Astrocyte of the spinal cord (primary cell): ENCODE data around the gene MYLK4.

ENCODE experiments used
- DNase-seq: peaks from one replicate; pipeline ENCODE4 v3.0.0; 2011; ENCODE audit warnings: low read depth, low spot score
- H3K4me3 ChIP-seq: 2 replicates; pipeline ENCODE4 v1.5.1; 2011; ENCODE audit warnings: low read depth, mild to moderate bottlenecking, low read length, moderate library complexity
- CTCF ChIP-seq: IDR thresholded peaks from 2 replicates; pipeline ENCODE4 v1.5.1; 2012; ENCODE audit warnings: low read depth, mild to moderate bottlenecking, low read length, inconsistent platforms
- in situ Hi-C: cut with HindIII; loops from 2 replicates; pipeline ENCODE4 v1.10.0; 2017; ENCODE audit warnings: low sequenced_read_pairs

The MYLK4 gene

GRCh38 chr6:2634139-2634964, 116.4 kb downstream of the MYLK4 start:
- peak overlapping the region; percentile 10 for H3K4me3 ChIP-seq
- DNase-seq: peak; percentile 93
- in situ Hi-C loops: no loop called here
- peak; percentile 96 for TF ChIP-seq CTCF

GRCh38 chr6:2633736-2634135, 117.0 kb downstream of the MYLK4 start:
- no peak for DNase-seq
- no peak for TF ChIP-seq CTCF
- H3K4me3 ChIP-seq: no peak overlapping the region
- in situ Hi-C loops: no loop called here

- in situ Hi-C loops: no loop called here
- TF ChIP-seq CTCF: no peak
- peak; percentile 61 for DNase-seq
- H3K4me3 ChIP-seq: no peak overlapping the region
Observed at GRCh38 chr6:2632976-2633584, 117.6 kb downstream of the MYLK4 start.

- DNase-seq: peak; percentile 63
- TF ChIP-seq CTCF: no peak
- no peak overlapping the region for H3K4me3 ChIP-seq
- in situ Hi-C loops: no loop called here
Observed at GRCh38 chr6:2632368-2632767, 118.4 kb downstream of the MYLK4 start.

- in situ Hi-C loops: no loop called here
- H3K4me3 ChIP-seq: no peak overlapping the region
- peak; percentile 97 for DNase-seq
- no peak for TF ChIP-seq CTCF
Observed at GRCh38 chr6:2630891-2631571, 119.7 kb downstream of the MYLK4 start.

GRCh38 chr6:2630359-2630758, 120.4 kb downstream of the MYLK4 start:
- no peak for TF ChIP-seq CTCF
- in situ Hi-C loops: no loop called here
- peak; percentile 98 for DNase-seq
- H3K4me3 ChIP-seq: no peak overlapping the region
